ENCODE results near the gene PSKH1.
A peak's percentile ranks its signal among the peaks of the same experiment; 100 is the strongest.
"Not testable (repeated sequence)": the region's sequence is repeated elsewhere in the genome, so short reads cannot be mapped to it uniquely, and the experiment has no call there.

Gene PSKH1

GRCh38 chr16:67892899-67893742 lies at the start of gene PSKH1:
TSS of gene PSKH1 (plus strand) at chr16:67893254. CDS start at chr16:67908750, 15,496 bp downstream.
- DNase-seq (ENCODE audit: low read depth) = peak; percentile 92

GRCh38 chr16:67843343-67843765 lies 49.7 kb upstream of the PSKH1 start:
- DNase-seq (ENCODE audit: low read depth) = no peak

GRCh38 chr16:67844497-67844896 lies 48.6 kb upstream of the PSKH1 start:
- no peak for DNase-seq (ENCODE audit: low read depth)

DNA sequence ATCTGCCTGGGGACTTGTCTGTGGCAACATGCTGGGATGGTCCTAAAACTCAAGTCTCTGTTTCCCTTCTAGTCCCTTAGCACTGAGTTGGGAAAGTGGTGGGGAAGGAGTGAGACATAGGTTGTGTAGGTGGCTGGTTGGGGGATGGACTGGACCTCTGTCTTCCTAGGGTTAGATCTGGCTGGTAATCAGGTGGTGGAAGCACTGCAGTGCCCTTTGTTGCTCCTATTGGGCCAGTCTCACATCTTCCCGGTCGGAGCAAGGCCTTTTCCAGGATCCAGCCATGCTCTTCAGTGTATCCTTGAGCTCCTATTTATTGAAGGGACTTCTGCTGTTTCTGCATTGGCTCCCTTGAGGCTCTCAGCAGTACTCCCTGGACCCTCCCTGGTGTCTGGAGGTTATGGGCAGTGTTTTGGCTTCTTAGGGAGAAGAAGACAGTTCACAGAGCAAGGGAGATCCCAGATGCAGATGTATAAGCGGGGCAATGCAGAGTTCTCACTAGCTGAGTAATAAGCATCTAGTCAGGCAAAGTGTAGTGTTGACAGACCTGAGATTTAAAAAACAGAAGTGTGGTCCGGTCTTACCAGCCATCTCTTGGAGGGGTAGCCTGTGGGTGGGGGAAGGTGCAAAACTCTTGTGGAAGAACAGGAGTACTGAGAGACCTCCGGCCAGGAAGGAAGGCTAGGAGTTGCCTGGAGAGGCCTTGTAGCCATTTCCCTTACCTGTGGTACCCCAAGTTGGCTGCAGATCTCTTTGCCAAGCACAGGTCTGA lies 47.6 kb upstream of the PSKH1 start:
- DNase-seq (ENCODE audit: low read depth) = no peak

DNA sequence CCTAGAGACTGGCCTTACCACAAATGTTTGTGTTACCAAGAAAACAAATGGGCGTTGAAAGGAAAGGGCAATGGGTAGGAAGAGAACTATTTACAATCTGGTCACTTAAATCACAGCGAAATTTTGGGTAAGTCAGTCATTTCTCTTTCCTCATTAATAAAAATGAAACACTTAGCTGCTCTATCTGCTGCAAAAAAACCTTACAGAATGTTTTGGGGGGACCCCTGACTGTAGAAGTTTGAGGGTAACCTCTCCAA lies 47.1 kb upstream of the PSKH1 start:
- DNase-seq (ENCODE audit: low read depth) = no peak

- peak; percentile 93 for DNase-seq (ENCODE audit: low read depth)
Measured at GRCh38 chr16:67846320-67847063, 46.6 kb upstream of the PSKH1 start, which contains the start of gene NUTF2. TSS of gene NUTF2 (plus strand) at chr16:67846933. CDS start at chr16:67865131, 18,198 bp downstream.

- DNase-seq (ENCODE audit: low read depth) = no peak
Measured at GRCh38 chr16:67847064-67847861, 45.8 kb upstream of the PSKH1 start, which contains the start of gene CENPT. TSS of gene CENPT (minus strand) at chr16:67847693. CDS start at chr16:67833859, 13,834 bp downstream.

DNA sequence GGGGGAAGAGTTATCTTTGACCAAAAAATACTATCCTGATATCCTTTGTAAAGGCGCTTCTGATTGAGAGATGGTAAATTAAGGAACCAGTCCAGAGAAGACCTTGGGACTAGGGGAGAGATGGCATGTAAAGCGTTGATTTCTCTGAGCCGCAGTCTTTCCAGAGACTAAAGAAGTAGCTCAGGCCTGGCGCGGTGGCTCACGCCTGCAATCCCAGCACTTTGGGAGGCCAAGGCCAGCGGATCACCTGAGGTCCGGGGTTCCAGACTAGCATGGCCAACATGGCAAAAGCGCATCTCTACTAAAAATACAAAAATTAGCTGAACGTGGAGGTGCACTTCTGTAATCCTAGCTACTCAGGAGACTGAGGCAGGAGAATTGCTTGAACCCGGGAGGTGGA lies 44.9 kb upstream of the PSKH1 start:
- no peak for DNase-seq (ENCODE audit: low read depth)

- DNase-seq (ENCODE audit: low read depth) = no peak
Measured at GRCh38 chr16:67853670-67854069, 39.4 kb upstream of the PSKH1 start.

DNA sequence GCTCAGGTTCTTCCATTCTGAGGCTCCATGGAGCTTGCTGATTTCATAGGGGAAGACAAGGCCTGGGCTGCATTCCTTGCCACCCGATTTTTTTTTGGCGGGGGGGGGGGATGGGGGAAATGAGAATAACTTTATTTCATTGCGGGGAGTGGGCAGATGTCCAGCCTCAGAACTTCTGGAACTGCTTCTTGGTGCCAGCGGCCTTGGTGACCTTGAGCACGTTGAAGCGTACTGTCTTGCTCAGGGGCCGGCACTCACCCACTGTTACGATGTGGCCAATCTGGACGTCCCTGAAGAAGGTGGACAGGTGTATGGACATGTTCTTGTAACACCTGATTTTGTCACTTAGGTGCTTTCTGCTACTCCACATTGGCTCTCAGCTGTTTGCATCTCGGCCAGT lies 37.3 kb upstream of the PSKH1 start:
- DNase-seq (ENCODE audit: low read depth) = no peak

GRCh38 chr16:67856927-67857546 lies 36.0 kb upstream of the PSKH1 start:
- no peak for DNase-seq (ENCODE audit: low read depth)

DNA sequence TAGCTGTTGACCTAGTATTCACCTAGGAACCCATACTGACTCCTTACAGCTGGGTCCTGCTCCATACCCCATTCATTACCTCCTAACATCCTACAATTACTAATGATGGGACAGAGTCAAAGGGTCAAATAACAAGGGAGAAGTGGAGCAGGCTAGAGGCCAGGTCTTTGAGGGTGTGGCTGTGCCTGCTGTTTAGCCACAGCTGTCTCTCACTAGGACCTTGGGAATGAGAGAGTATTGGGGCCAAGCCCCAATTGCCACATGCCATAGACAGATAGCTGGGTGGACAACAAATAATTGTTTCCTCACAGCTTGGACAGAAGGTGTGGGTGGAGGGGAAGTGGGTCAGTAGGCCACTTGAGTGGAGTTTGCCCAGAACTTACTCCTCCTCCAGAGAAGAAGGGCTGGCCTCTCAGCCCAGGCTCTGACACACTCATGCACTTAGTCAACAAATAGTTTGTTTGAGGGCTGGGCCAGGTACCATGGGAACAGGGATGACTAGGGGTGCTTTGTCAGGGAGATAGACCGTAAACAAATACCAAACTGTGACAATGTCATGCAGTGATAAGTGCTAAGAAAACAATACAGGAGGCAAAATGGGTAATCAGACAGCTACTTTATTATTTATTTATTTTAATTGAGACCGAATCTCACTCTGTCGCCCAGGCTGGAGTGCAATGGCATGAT lies 35.4 kb upstream of the PSKH1 start:
- peak; percentile 37 for DNase-seq (ENCODE audit: low read depth)

DNA sequence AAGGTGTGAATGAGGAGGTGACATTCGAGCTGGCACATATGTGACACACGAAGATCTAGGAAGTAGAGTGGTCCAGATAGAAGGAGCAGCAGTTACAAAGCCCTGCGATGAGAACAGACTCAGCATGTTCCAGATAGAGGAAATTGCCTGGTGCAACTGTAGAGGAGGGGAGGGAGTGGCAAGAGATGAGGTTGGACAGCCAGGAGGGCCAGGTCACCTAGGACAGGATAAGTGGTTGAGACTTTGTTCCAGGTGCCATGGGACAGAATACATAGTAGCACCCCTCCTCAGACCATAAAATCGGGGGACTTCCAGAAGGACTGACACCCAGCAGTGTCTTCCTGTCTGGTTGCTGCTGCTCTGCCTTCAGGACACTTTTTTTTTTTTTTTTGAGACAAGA lies 34.6 kb upstream of the PSKH1 start:
- no peak for DNase-seq (ENCODE audit: low read depth)

- DNase-seq (ENCODE audit: low read depth) = no peak
Measured at GRCh38 chr16:67860589-67861398, 32.3 kb upstream of the PSKH1 start.

GRCh38 chr16:67861877-67862276 lies 31.2 kb upstream of the PSKH1 start:
- DNase-seq (ENCODE audit: low read depth) = no peak

DNA sequence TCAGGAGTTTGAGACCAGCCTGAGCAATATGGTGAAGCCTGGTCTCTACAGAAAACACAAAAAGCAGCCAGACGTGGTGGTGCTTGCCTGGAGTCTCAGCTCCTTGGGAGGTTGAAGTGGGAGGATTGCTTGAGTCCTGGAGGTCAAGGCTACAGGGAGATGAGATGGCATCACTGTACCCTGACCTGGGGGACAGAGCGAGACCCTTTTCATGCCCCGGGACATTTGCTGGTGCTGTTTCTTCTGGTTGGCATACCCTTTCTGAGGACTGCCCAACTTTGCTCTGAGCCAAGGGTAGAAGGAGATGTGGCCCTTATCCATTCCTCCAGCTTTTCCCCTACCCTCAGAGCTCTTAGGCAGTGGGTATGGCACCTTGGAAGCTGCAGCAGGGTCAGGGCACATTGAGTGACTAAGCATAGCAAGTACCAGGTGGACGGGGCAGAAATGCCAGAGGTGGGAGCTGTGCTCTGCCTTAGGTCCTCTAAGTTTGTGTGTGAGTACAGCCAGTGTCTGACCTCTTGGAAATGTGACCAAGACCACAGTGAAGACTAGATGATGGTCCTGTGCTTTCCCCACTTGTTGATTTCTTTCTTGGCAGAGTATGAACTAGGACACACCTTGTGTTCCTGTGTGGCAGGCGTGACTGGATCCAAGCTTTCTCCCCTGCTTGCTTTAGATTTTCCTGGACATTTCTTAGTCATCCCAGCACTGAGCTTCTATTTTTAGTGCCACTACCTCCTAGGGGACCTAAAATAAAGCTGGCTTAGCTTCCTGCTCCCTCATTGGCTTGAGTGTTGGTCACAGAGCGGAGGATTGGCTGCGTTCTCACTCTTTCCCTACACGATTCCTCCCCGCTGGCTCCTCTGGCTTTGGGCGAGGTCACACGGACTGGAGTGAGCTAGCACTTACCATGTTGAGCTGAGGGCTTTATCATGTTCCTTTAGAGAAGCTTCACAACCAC lies 30.2 kb upstream of the PSKH1 start:
- DNase-seq (ENCODE audit: low read depth) = no peak

GRCh38 chr16:67864044-67864443 lies 29.0 kb upstream of the PSKH1 start:
- DNase-seq (ENCODE audit: low read depth) = not testable (repeated sequence)

DNA sequence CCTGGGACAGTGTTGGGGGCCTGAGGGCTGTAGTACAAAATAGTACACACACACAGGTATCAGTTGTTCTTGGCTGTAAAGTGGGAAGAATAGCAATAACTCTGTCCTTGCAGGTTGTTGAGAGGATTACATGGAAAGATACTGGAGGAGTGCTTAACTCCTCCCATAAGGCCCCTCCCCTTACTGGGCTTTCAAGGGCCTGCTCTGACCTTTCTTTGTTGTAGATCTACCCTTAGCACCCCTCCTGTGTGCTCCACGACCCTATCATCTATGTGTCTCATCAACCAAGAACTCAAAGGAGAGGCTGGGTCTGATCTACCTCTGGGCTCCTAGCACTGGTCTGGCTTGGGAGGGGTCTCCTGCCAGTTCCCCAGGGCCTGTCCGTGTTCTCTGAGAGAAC lies 28.5 kb upstream of the PSKH1 start:
- no peak for DNase-seq (ENCODE audit: low read depth)

- DNase-seq (ENCODE audit: low read depth) = no peak
Measured at GRCh38 chr16:67865318-67865717, 27.7 kb upstream of the PSKH1 start.
